Effector memory CD4-positive, alpha-beta T cell (primary cell): ENCODE results near the gene KATNIP.

Experiments used
- DNase-seq, 3 donors: peaks; one replicate each; pipeline ENCODE4 v3.0.0-alpha.2; 2020
- H3K27ac ChIP-seq: 2 replicates; pipeline ENCODE4 v1.7.0; 2013; ENCODE audit warnings: mild to moderate bottlenecking, low read length, moderate library complexity; ENCODE audit not compliant: insufficient read depth, poor library complexity, severe bottlenecking
- H3K27me3 ChIP-seq: replicated peaks from 2 replicates; pipeline ENCODE4 v1.7.0; 2013; ENCODE audit warnings: mild to moderate bottlenecking, low read length; ENCODE audit not compliant: insufficient read depth, control insufficient read depth, poor library complexity, severe bottlenecking
- H3K36me3 ChIP-seq: 2 replicates; pipeline ENCODE4 v1.7.0; 2013; ENCODE audit warnings: mild to moderate bottlenecking, low read length, moderate library complexity; ENCODE audit not compliant: control insufficient read depth, insufficient read depth
- H3K4me1 ChIP-seq: 2 replicates; pipeline ENCODE4 v1.7.0; 2013; ENCODE audit warnings: low read length, mild to moderate bottlenecking; ENCODE audit not compliant: control insufficient read depth, insufficient read depth, poor library complexity, severe bottlenecking
- H3K4me3 ChIP-seq: 2 replicates; pipeline ENCODE4 v1.7.0; 2013; ENCODE audit warnings: low read length, low read depth, mild to moderate bottlenecking; ENCODE audit not compliant: insufficient read depth, poor library complexity, severe bottlenecking
- H3K9me3 ChIP-seq: 2 replicates; pipeline ENCODE4 v1.7.0; 2013; ENCODE audit warnings: mild to moderate bottlenecking, low read length, moderate library complexity; ENCODE audit not compliant: control insufficient read depth

KATNIP gene

DNA sequence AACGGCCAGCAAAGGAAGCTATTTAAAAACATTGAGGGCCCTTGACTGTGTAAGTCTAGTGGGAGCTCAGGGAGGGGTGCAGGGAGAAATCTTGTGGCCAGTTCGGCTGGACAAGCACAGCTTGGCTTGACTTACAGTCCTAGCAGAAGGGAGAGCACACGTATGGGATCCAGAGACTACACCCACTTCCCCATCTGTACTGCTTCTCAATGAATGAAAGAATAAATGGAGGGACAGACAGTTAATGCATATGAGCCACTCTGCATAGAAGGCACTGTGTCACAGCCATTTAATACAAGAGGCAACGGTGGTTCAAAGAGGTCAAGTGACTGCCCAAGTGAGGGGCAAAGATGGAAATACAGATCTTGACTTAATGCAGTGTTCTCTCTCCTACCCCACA, 15.7 kb upstream of the KATNIP start:
- H3K36me3 ChIP-seq, result peaks cover 78% of the 10 kb centered on the region
- no peaks in the 10 kb centered on the region for H3K4me1 ChIP-seq
- DNase-seq, result no peak
- no peak overlapping the region for H3K4me3 ChIP-seq
- H3K9me3 ChIP-seq, result no peaks in the 10 kb centered on the region
- no peak overlapping the region for H3K27ac ChIP-seq
- H3K27me3 ChIP-seq, result no peaks in the 10 kb centered on the region

DNA sequence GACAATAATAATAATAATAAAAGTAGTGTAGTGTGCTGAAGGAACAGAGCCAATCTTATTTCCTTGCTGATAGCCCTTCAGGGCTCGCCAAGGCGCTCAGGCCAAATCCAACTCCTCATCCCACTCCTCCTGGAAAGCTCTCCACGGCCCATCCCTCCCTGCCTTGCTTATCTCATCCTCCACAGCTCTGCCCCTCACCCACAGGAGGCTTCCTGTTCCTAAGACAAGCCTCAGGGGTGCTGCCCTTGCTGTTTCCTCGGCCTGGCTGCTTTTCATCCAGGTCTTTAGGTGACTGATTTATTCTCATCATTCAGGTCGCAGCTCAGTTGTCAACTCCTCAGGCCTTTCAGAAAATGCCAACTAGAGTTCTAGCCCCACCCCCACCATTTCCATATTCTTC, 11.4 kb upstream of the KATNIP start:
- no peak for DNase-seq
- no peak overlapping the region for H3K4me3 ChIP-seq
- H3K4me1 ChIP-seq, result no peaks in the 10 kb centered on the region
- H3K36me3 ChIP-seq, result peaks cover 77% of the 10 kb centered on the region
- no peaks in the 10 kb centered on the region for H3K27me3 ChIP-seq
- no peak overlapping the region for H3K27ac ChIP-seq
- no peaks in the 10 kb centered on the region for H3K9me3 ChIP-seq

DNA sequence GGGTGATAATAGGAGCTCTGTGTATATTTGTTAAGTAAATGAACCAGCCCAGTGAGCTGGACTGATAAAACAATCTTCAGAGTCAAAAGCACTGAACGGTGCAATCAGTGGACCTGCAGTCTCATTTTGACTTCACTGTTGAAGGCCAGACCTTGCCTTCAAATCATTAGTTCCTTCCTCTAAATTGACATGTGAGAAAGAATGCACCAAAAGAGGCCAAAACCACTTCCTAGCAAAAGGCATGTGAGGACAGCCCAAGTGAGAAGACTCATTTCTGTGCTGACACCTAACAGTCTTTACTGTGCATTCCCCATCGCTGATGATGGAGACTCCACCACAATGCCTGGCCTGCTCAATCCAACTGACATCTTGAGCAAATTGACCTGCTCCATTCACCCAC, 10.8 kb upstream of the KATNIP start:
- Histone ChIP-seq H3K9me3 (no peaks in the 10 kb centered on the region), H3K36me3 (peaks cover 79% of the 10 kb centered on the region), H3K27ac (no peak overlapping the region)

DNA sequence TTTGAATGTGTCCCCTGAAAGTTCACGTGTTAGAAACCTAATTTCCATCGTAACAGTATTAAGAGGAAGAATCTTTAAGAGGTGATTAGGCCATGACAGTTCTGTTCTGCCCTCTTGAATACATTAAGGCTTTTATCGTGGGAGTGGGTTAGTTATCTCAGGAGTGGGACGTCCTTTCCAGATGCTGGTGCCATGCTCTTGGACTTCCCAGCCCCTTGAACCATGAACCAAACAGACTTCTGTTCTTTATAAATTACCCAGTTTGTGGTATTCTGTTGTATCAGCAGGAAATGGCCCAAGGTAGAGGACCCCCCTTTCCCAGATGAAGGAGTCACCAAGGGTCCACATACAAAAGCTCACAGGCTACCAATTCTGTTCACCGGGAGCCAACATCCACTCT, 10.3 kb upstream of the KATNIP start:
- Histone ChIP-seq H3K27me3 (no peaks in the 10 kb centered on the region), H3K27ac (no peak overlapping the region), H3K36me3 (peaks cover 80% of the 10 kb centered on the region), H3K4me1 (no peaks in the 10 kb centered on the region), H3K4me3 (no peak overlapping the region), H3K9me3 (no peaks in the 10 kb centered on the region)
- DNase-seq, result no peak

More for the DNA sequence above, 10.8 kb upstream of the KATNIP start:
- Histone ChIP-seq H3K4me3 (no peak overlapping the region), H3K4me1 (no peaks in the 10 kb centered on the region), H3K27me3 (no peaks in the 10 kb centered on the region)
- DNase-seq, result no peak

DNA sequence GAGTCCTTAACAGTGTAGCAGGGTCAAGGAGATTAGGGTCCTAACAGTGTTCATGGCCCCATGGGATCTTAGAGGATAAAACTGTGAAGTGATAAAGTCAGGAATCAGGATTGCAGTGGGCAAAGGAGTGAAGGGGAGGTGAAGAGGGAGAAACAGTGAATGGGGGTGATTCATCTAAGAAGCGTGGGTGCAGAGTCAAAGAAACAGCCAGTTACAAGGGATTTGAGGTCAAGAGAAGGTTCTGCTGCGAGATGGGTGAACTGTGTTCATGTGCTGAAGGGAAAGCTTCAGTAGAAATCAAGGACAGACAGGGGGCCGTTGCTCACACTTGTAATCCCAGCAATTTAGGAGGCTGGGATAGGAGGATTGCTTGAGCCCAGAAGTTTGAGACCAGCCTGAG, 6.1 kb upstream of the KATNIP start:
- no peak for DNase-seq
- H3K9me3 ChIP-seq, result no peaks in the 10 kb centered on the region
- H3K27ac ChIP-seq, result no peak overlapping the region
- H3K36me3 ChIP-seq, result peaks cover 60% of the 10 kb centered on the region
- no peaks in the 10 kb centered on the region for H3K27me3 ChIP-seq
- no peak overlapping the region for H3K4me3 ChIP-seq
- peaks cover 5% of the 10 kb centered on the region for H3K4me1 ChIP-seq

DNA sequence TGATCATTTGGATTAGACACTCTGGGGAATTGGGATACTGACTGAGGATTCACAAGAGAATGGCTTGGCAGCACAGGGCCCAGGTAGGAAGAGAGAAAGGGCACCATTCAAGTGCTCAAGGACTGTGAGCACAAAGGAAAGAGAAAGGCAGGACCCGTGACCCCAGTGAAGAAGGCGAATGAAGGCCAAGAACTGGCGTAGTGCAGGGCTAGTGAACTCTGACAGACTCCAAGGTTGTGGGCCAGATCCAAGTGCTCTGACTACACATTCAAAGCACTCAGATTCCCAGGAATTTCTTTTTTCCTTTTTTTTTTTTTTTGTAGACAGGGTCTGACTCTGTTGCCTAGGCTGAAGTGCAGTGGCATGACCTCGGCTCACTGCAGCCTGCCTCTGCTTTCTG, 5.3 kb upstream of the KATNIP start:
- Histone ChIP-seq H3K27me3 (no peaks in the 10 kb centered on the region), H3K9me3 (no peaks in the 10 kb centered on the region), H3K36me3 (peaks cover 51% of the 10 kb centered on the region), H3K4me1 (peaks cover 10% of the 10 kb centered on the region), H3K27ac (no peak overlapping the region), H3K4me3 (no peak overlapping the region)
- DNase-seq, result no peak

DNA sequence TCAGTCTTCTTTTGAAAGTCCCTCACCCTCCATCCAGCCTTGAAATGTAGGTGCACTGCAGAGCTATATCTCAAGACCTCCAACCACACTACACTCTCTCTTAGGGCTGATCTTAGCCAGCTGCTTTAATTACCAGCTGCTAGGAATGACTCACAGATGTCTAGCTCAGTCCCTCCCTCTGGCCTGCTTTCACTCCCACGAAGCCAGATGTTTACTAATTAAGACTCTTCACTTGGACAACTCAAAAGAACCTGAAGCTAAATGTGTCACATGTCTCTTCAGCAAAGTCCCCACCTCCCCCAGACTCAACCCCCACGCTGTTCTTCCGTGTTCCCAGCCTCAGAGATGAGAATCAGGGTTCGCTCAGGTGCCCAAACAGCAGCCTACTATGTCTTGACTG, 2.8 kb upstream of the KATNIP start:
- no peak overlapping the region for H3K27ac ChIP-seq
- peaks cover 29% of the 10 kb centered on the region for H3K36me3 ChIP-seq
- no peaks in the 10 kb centered on the region for H3K9me3 ChIP-seq
- no peak for DNase-seq
- H3K4me3 ChIP-seq, result no peak overlapping the region
- peaks cover 16% of the 10 kb centered on the region for H3K4me1 ChIP-seq
- H3K27me3 ChIP-seq, result no peaks in the 10 kb centered on the region

DNA sequence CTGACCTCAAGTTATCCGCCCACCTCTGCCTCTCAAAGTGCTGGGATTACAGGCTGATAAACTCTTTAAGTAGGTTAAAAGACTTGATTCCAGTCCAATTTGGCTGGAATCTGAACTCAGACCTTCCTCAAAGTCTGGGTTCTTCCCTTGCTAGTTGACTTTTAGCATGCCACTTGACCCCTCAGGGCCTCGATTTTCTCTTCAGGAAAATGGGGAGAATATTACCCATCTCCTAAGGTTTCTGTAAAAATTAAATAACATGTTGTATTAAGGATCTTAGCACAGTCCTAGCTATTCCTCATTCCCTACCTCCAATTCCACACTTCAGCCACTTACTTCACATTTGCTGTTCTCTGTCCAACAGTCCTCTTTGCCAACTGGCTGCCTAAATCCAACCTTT, 2.1 kb upstream of the KATNIP start:
- Histone ChIP-seq H3K36me3 (peaks cover 23% of the 10 kb centered on the region), H3K4me3 (no peak overlapping the region), H3K27me3 (no peaks in the 10 kb centered on the region), H3K27ac (no peak overlapping the region), H3K9me3 (no peaks in the 10 kb centered on the region), H3K4me1 (peaks cover 16% of the 10 kb centered on the region)
- no peak for DNase-seq

DNA sequence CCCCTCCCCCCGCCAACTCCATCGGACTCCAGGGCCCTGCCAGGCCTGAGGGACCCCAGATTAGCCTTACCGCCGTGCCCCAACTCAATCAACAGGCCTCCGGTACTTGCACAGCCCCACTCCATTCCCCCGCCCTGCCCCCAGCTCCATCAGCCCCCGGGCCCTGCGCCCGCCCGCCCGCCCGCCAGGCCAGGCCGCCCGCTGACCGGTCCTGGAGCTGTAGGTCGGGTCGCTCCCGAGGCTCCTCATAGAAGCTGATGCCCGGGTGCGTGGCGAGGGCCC, 539 bp upstream of the KATNIP start:
- Histone ChIP-seq H3K27ac (peak overlapping the region; percentile 72), H3K27me3 (no peaks in the 10 kb centered on the region), H3K36me3 (peaks cover 8% of the 10 kb centered on the region), H3K4me3 (peak overlapping the region; percentile 94), H3K9me3 (no peaks in the 10 kb centered on the region), H3K4me1 (peaks cover 16% of the 10 kb centered on the region)
- DNase-seq, result no peak

DNA sequence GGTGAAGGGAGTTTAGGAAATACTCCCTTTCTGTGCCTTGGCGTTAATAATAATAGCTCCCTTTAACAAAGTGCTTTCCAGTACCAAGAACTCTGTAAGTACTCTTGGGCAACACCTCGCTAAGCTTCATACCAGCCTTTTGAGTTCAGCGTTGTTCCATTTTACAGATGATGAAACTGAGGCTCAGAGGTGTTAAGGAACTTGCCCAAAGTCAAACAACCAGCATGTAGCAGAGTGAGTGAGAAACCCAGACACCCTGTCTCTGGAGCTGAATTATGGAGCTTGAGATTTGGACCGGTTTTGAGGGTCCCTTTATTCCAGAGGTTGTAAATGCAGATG, 607 bp downstream of the KATNIP start:
- Histone ChIP-seq H3K27ac (peak overlapping the region; percentile 93), H3K4me1 (peaks cover 16% of the 10 kb centered on the region), H3K27me3 (no peaks in the 10 kb centered on the region), H3K9me3 (no peaks in the 10 kb centered on the region), H3K4me3 (peak overlapping the region; percentile 94), H3K36me3 (no peaks in the 10 kb centered on the region)
- DNase-seq, result no peak

DNA sequence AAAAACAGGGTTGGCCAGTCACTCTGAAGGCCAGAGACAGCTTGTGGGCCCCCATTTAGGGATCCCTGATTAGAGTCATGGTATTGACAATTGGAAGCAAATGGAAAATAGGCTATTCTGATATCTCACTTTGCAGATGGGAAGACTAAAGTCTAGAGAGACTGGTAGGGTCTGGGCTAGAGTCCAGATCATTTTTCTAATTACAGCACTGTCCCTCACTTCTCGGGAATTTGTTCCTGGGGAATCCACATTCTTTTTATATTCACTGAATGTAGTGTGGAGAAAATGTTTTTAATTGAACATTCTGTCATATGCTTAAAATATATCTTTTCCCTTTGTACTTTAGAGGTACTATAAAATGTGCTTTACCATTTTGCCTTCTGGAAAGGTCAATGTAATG, 1.1 kb downstream of the KATNIP start:
- H3K27ac ChIP-seq, result no peak overlapping the region
- no peak for DNase-seq
- H3K4me3 ChIP-seq, result no peak overlapping the region
- H3K4me1 ChIP-seq, result peaks cover 16% of the 10 kb centered on the region
- no peaks in the 10 kb centered on the region for H3K9me3 ChIP-seq
- H3K27me3 ChIP-seq, result no peaks in the 10 kb centered on the region
- no peaks in the 10 kb centered on the region for H3K36me3 ChIP-seq
